ENCODE results near the gene HIPK3.

Gene HIPK3

DNA sequence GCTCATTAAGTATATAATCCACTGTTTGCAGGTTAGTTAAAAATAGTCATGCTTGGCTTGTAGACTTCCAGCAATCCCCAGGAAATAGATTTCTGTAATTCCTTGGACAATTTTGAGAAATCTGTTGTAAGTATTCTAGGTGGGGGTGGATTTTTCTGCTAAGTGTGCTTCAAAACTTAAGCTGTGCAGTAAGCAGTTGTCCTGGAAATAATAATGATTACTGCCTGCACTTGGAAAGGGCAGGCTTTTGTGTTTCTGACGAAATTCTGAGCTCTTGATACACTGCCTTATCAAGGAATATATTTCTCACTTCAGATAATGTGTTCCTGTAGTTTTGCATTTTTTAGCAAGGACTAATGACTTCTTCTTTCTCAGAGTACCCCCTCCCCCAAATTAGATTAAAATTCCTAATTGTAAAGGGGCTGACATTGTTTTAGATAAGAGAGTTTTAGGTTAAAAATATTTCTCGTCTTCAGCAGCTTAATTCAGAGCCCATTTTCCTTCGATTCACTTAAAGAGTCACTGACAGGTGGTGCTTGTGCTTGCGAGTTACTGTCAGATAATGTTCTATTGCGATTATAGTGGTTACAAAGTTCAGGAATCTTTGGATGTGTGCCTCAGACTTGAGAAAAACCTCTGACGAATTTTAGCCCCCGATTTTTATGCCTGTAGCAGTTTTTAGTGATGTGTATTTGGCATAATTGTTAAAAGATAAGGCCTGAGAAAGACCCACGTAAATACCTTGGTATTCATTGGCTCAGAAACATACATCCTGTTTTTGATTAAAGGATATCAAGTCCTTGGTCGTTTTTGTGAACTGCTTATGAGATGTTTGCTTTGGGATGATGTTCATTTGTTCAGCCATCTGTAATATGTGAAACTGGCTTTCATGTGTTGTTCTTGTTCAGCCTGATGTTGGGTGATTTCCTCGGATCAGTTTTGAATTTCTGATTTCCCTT, 120.5 kb downstream of the HIPK3 start:
- Histone ChIP-seq H3K36me3 (ENCODE audit: control insufficient read depth, insufficient read depth, low read length) (no peaks in the 10 kb centered on the region), H3K27ac (ENCODE audit: low read depth, low read length, severe bottlenecking) (no peak overlapping the region), H3K4me3 (ENCODE audit: extremely low read depth, insufficient read depth, low read length, poor library complexity, severe bottlenecking) (peak overlapping the region; percentile 54), H3K9me3 (ENCODE audit: control insufficient read depth, low read length) (no peaks in the 10 kb centered on the region), H3K4me1 (ENCODE audit: control insufficient read depth, insufficient read depth, low read length, poor library complexity, severe bottlenecking) (peaks cover 14% of the 10 kb centered on the region)
- 88 to 95% methylated on average over 8 to 9 of the region's 10 CpGs for WGBS, 2 experiments (ENCODE audit: insufficient coverage in 2 of 2)

DNA sequence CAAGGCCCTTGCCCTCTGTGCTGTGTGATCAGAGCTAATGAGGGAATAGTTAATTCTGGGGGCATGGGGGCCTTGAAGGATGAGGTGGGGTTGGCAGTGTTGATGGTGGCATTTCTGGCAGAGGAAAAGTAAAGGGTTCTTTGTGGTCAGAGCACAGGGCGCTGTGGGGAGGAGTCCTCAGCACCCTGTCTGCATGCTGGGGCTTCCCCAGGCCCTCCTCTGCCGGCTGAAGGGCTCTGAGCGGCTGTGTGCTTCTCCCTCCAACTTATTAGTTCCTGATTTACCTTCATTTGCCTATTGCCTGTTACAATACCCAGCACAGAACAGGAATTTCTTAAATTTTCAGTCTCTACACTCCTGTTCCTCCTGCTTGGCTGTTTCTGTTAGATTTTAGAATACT, 122.8 kb downstream of the HIPK3 start:
- no peak overlapping the region for H3K4me3 ChIP-seq (ENCODE audit: extremely low read depth, insufficient read depth, low read length, poor library complexity, severe bottlenecking)
- H3K27ac ChIP-seq (ENCODE audit: low read depth, low read length, severe bottlenecking) = no peak overlapping the region
- 86 to 89% methylated on average over 3 of the region's 3 CpGs for WGBS, 2 experiments (ENCODE audit: insufficient coverage in 2 of 2)
- no peaks in the 10 kb centered on the region for H3K9me3 ChIP-seq (ENCODE audit: control insufficient read depth, low read length)
- no peaks in the 10 kb centered on the region for H3K36me3 ChIP-seq (ENCODE audit: control insufficient read depth, insufficient read depth, low read length)
- H3K4me1 ChIP-seq (ENCODE audit: control insufficient read depth, insufficient read depth, low read length, poor library complexity, severe bottlenecking) = peaks cover 7% of the 10 kb centered on the region

DNA sequence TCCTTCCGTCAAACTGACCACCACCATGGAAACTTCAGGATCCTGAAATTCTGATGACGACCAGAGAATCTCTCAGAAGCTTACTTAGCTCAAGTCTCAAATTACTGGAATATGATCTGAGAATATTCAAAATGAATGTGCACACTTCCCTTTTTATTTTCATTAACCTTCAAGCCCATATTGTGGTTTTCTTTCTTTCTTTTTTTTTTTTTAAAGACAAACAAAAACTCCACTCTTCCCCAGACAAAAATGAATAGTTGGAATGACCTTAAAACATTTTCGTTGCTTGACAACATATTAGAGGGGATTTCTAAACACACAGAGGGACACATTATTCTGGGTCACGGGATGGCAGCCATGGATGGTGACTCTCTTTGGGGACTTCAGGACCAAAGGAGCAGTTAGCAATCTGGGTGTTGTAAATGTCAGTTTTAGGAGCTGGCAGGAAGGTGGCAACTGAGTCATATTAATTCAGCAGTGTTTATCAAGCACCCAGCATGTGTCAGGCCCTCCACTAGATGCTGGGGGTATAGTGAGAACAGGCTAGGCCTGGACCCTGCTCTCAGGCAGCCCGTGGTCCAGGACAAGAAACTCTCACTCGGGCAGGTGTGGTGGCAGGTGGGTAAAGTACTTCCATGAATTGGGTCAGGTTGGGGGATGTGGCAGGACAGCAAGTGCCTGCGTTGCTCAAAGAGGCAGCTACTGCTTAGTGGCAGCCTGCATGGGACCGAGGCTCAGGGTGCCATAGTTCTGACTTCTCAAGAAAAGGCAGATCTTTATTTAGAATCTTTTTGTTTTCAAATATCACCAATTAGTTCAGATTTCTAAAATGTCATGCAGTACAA, 126.1 kb downstream of the HIPK3 start:
- 89% methylated on average over 5 to 6 of the region's 8 CpGs for WGBS, 2 experiments (ENCODE audit: insufficient coverage in 2 of 2)
- Histone ChIP-seq H3K4me1 (ENCODE audit: control insufficient read depth, insufficient read depth, low read length, poor library complexity, severe bottlenecking) (no peaks in the 10 kb centered on the region), H3K36me3 (ENCODE audit: control insufficient read depth, insufficient read depth, low read length) (no peaks in the 10 kb centered on the region), H3K4me3 (ENCODE audit: extremely low read depth, insufficient read depth, low read length, poor library complexity, severe bottlenecking) (no peak overlapping the region), H3K9me3 (ENCODE audit: control insufficient read depth, low read length) (peaks cover 4% of the 10 kb centered on the region), H3K27ac (ENCODE audit: low read depth, low read length, severe bottlenecking) (no peak overlapping the region)

GRCh38 chr11:33383920-33384209, 126.7 kb downstream of the HIPK3 start:
- Histone ChIP-seq H3K4me1 (ENCODE audit: control insufficient read depth, insufficient read depth, low read length, poor library complexity, severe bottlenecking) (no peaks in the 10 kb centered on the region), H3K4me3 (ENCODE audit: extremely low read depth, insufficient read depth, low read length, poor library complexity, severe bottlenecking) (no peak overlapping the region), H3K36me3 (ENCODE audit: control insufficient read depth, insufficient read depth, low read length) (no peaks in the 10 kb centered on the region), H3K9me3 (ENCODE audit: control insufficient read depth, low read length) (peaks cover 4% of the 10 kb centered on the region), H3K27ac (ENCODE audit: low read depth, low read length, severe bottlenecking) (no peak overlapping the region)
- 100% methylated on average over 1 of the region's 1 CpG; no CpG with 5 or more reads in 1 of the 2 experiments for WGBS, 2 experiments (ENCODE audit: insufficient coverage in 2 of 2)

DNA sequence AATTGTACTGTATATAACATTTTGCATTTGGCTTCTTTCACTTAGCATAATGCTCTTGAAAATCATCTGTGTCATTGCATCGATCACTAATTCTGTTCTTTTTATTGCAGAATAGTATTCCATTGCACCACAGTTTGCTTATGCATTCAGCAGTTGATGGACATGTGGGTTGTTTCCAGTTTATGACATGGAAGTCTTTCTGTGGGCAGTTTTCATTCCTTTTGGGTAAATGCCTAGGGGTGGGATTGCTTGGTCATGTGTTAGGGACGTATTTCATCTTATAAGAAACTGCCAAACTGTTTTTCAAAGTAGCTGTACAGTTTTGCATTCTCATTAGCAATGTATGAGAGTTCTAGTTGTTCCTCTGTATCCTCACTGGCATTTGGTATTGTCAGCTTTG, 127.0 kb downstream of the HIPK3 start:
- no CpG with 5 or more reads among the region's 2 CpGs for WGBS, 2 experiments (ENCODE audit: insufficient coverage in 2 of 2)
- no peaks in the 10 kb centered on the region for H3K36me3 ChIP-seq (ENCODE audit: control insufficient read depth, insufficient read depth, low read length)
- H3K9me3 ChIP-seq (ENCODE audit: control insufficient read depth, low read length) = peaks cover 4% of the 10 kb centered on the region
- no peak overlapping the region for H3K27ac ChIP-seq (ENCODE audit: low read depth, low read length, severe bottlenecking)
- no peak overlapping the region for H3K4me3 ChIP-seq (ENCODE audit: extremely low read depth, insufficient read depth, low read length, poor library complexity, severe bottlenecking)
- no peaks in the 10 kb centered on the region for H3K4me1 ChIP-seq (ENCODE audit: control insufficient read depth, insufficient read depth, low read length, poor library complexity, severe bottlenecking)

- no peak overlapping the region for H3K4me3 ChIP-seq (ENCODE audit: extremely low read depth, insufficient read depth, low read length, poor library complexity, severe bottlenecking)
- no peaks in the 10 kb centered on the region for H3K36me3 ChIP-seq (ENCODE audit: control insufficient read depth, insufficient read depth, low read length)
- H3K27ac ChIP-seq (ENCODE audit: low read depth, low read length, severe bottlenecking) = no peak overlapping the region
- H3K4me1 ChIP-seq (ENCODE audit: control insufficient read depth, insufficient read depth, low read length, poor library complexity, severe bottlenecking) = no peaks in the 10 kb centered on the region
- WGBS, 2 experiments (ENCODE audit: insufficient coverage in 2 of 2) = 80 to 95% methylated on average over 1 to 2 of the region's 3 CpGs
- peaks cover 4% of the 10 kb centered on the region for H3K9me3 ChIP-seq (ENCODE audit: control insufficient read depth, low read length)
Observed at GRCh38 chr11:33387581-33387980, 130.4 kb downstream of the HIPK3 start.

DNA sequence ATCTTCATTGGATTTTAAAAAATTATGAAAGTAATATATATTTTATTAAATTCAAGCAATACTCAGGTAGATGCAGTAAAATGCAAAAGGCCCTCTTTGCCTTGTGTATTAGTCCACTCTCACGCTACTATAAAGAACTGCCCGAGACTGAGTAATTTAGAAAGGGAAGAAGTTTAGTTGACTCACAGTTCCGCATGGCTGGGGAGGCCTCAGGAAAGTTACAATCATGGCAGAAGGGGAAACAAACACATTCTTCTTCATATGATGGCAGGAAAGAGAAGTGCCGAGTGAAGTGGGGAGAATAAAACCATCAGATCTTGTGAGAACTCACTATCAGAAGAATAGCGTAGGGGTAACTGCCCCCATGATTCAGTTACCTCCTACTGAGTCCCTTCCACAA, 130.8 kb downstream of the HIPK3 start:
- 95 to 100% methylated on average over 3 to 5 of the region's 5 CpGs for WGBS, 2 experiments (ENCODE audit: insufficient coverage in 2 of 2)
- H3K36me3 ChIP-seq (ENCODE audit: control insufficient read depth, insufficient read depth, low read length) = no peaks in the 10 kb centered on the region
- no peaks in the 10 kb centered on the region for H3K4me1 ChIP-seq (ENCODE audit: control insufficient read depth, insufficient read depth, low read length, poor library complexity, severe bottlenecking)
- H3K27ac ChIP-seq (ENCODE audit: low read depth, low read length, severe bottlenecking) = no peak overlapping the region
- no peak overlapping the region for H3K4me3 ChIP-seq (ENCODE audit: extremely low read depth, insufficient read depth, low read length, poor library complexity, severe bottlenecking)
- H3K9me3 ChIP-seq (ENCODE audit: control insufficient read depth, low read length) = peaks cover 4% of the 10 kb centered on the region

- Histone ChIP-seq H3K4me3 (ENCODE audit: extremely low read depth, insufficient read depth, low read length, poor library complexity, severe bottlenecking) (no peak overlapping the region), H3K9me3 (ENCODE audit: control insufficient read depth, low read length) (peaks cover 4% of the 10 kb centered on the region), H3K36me3 (ENCODE audit: control insufficient read depth, insufficient read depth, low read length) (no peaks in the 10 kb centered on the region), H3K4me1 (ENCODE audit: control insufficient read depth, insufficient read depth, low read length, poor library complexity, severe bottlenecking) (no peaks in the 10 kb centered on the region), H3K27ac (ENCODE audit: low read depth, low read length, severe bottlenecking) (no peak overlapping the region)
- 89 to 100% methylated on average over 1 to 2 of the region's 7 CpGs for WGBS, 2 experiments (ENCODE audit: insufficient coverage in 2 of 2)
Observed at GRCh38 chr11:33388793-33389525, 131.8 kb downstream of the HIPK3 start.

DNA sequence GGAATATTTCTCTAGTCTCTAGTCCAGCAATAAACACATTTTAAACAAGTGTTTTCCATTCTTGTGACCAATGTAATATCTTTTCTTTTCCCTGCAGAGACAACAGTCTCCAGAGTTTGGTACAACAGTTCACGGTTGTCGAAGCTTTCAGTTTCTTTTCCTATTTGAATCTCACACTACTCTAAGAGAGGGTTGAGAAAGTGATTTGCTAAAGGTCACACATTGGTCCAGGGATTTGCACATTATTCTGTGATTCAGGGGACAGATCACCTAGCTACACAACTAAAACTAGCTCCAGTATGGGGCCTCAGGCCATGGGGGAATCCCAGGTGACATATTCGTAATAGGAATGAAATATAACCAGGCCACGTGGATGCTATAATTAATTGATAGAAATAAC, 132.5 kb downstream of the HIPK3 start:
- H3K27ac ChIP-seq (ENCODE audit: low read depth, low read length, severe bottlenecking) = no peak overlapping the region
- H3K9me3 ChIP-seq (ENCODE audit: control insufficient read depth, low read length) = peaks cover 4% of the 10 kb centered on the region
- no peak overlapping the region for H3K4me3 ChIP-seq (ENCODE audit: extremely low read depth, insufficient read depth, low read length, poor library complexity, severe bottlenecking)
- H3K4me1 ChIP-seq (ENCODE audit: control insufficient read depth, insufficient read depth, low read length, poor library complexity, severe bottlenecking) = no peaks in the 10 kb centered on the region
- WGBS, 2 experiments (ENCODE audit: insufficient coverage in 2 of 2) = no CpG with 5 or more reads among the region's 4 CpGs
- H3K36me3 ChIP-seq (ENCODE audit: control insufficient read depth, insufficient read depth, low read length) = no peaks in the 10 kb centered on the region

DNA sequence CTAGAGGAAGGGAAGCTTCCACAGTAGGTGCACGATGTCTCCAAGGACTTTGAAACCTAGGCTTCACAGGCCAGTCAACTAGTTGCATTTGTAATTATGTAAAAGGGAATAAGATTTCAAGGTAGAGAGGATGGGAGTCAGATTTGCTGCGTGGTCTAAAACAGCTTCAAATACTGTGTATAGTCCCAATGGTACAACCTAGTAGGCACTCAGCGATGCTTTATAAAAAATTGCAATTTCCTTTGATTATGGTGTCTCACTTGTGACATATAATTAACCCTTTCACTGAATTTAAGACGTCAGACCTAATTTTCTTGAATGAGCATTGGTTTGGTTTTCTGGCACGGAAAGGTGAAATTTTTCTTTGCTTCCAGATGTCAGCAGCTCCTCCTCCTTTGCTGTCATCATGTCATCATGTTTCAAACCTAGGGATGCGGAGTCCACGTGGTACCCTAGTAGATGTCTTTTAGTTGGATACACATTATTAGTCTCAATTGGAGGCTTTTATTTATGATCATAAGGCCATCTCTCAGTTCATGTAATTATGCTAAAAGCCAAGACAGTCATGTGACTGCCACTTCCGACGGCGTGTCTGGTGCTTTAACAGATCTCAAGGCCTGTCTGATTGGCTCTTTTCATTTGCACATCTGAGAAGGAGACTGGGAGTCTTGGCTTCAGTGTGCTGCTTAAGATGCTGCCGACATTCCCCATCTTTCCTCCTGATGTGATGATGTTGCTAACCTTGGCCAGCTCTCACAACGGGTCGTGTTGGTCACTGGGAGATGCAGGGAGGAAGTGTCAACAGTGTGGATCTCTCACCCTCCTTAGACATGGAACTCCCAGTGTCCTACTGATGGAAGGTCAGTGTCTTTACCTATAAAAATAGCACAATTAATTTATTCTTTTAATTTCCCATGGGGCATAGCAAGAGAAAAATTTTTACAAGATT, 134.0 kb downstream of the HIPK3 start:
- 83 to 88% methylated on average over 5 to 7 of the region's 13 CpGs for WGBS, 2 experiments (ENCODE audit: insufficient coverage in 2 of 2)
- H3K4me1 ChIP-seq (ENCODE audit: control insufficient read depth, insufficient read depth, low read length, poor library complexity, severe bottlenecking) = no peaks in the 10 kb centered on the region
- no peaks in the 10 kb centered on the region for H3K36me3 ChIP-seq (ENCODE audit: control insufficient read depth, insufficient read depth, low read length)
- no peaks in the 10 kb centered on the region for H3K9me3 ChIP-seq (ENCODE audit: control insufficient read depth, low read length)
- no peak overlapping the region for H3K27ac ChIP-seq (ENCODE audit: low read depth, low read length, severe bottlenecking)
- H3K4me3 ChIP-seq (ENCODE audit: extremely low read depth, insufficient read depth, low read length, poor library complexity, severe bottlenecking) = no peak overlapping the region
